GM08714 (cell line): ENCODE data around the gene TRANK1.
"Not testable (repeated sequence)": the region's sequence is repeated elsewhere in the genome, so short reads cannot be mapped to it uniquely, and the experiment has no call there.

Experiments used
- H3K4me3 ChIP-seq: fragments of 200-500 bp; sonication (Bioruptor generic); 2 replicates; pipeline ENCODE4 v1.5.1; 2014; ENCODE audit warnings: mild to moderate bottlenecking, low read length, inconsistent platforms
- ZNF274 ChIP-seq: IDR thresholded peaks from 2 replicates; pipeline ENCODE4 v1.6.1; 2012; ENCODE audit warnings: mild to moderate bottlenecking, low read depth, low read length

The TRANK1 gene

GRCh38 chr3:36942638-36943248 is 2.1 kb downstream of the TRANK1 start:
- no peak for TF ChIP-seq ZNF274

GRCh38 chr3:36941658-36942057 is 3.2 kb downstream of the TRANK1 start:
- no peak overlapping the region for H3K4me3 ChIP-seq
- no peak for TF ChIP-seq ZNF274

More at GRCh38 chr3:36942638-36943248, 2.1 kb downstream of the TRANK1 start:
- H3K4me3 ChIP-seq: no peak overlapping the region

DNA sequence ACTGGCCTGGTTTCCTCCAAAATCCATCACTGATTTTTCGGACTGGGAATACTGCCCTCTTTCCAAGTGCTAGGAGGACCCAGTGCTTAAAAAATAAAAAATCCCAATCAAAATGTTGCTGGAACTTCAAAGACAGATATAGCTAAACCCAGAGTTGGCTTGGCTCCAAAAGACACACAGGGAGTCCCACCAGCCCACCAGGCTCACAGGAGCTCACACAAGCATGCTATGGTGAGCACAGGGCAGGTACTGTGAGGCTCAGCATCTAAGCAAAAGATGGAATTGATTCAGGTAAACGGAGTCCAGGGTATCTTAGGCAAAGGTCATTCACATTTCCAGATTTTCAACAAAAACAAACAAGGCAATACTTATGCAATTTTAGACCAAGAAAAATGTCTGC is 3.7 kb downstream of the TRANK1 start:
- TF ChIP-seq ZNF274: no peak
- no peak overlapping the region for H3K4me3 ChIP-seq

DNA sequence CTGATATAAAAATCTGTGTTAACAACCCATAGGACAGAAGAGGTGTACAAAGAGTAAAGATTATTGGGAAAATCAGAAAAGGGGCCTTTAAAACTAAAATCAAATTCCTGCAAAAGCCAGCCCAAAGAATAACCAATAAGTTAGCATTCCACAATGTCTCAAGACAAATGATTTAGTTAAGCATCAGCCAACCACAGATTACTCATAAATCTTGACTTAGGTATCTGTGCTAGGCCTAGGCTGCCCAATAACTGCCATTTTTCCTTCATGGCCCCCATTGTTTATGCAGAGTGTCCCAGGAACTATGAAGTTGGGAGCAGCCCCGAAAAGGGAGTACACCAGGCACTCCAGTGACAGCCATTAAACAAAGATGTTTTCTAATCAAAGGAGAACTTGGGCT is 7.4 kb downstream of the TRANK1 start:
- no peak for TF ChIP-seq ZNF274
- no peak overlapping the region for H3K4me3 ChIP-seq

DNA sequence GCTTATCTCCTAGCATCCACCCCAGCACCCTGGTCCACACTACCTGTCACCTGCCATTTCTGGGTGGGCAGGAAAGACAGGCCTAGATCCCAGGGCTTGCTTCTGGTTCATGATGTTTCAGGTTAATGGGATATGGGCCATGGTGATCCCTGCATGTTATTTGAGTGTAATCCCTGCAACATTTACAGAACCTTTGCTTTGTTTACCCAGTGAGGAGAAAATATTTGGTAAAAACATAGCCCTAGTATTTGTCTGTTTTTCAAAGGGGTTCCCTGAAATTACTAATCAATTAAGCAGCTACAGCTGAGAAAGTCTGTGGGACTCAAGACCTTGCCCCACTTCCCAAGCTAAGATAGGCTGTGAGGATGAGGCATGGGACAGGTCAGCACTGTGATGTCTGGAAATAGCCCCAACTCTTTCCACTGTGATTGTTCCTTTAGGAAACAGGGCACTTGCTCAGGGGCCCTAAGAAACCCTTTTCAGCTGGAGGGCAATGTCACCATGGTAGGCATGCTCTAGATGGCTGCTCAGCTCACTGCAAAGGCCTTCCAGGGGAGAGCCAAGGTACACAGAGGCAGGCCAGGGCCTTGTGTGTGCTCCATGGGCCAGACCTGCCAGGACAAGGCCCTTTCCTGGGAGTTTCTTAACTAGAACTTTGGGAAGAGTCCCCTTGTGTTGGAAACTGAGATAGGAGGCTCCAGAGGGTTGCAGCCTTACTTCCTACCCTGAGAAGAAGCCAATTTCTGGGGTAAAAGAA is 11.1 kb downstream of the TRANK1 start:
- no peak for TF ChIP-seq ZNF274
- no peak overlapping the region for H3K4me3 ChIP-seq

DNA sequence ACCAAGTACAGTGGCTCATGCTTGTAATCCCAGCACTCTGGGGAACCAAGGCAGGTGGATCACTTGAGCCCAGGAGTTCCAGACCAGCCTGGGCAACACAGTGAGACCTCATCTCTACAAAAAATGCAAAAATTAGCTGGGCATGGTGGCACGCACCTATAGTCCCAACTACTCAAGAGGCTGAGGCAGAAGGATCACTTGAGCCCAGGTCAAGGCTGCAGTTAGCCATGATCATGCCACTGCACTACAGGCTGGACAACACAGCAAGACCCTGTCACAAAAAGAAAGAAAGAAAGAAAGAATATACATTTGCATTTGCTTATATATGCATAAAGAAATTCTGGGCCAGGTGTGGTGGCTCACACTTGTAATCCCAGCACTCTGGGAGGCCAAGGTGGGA is 13.4 kb downstream of the TRANK1 start:
- not testable (repeated sequence) for H3K4me3 ChIP-seq

- H3K4me3 ChIP-seq: no peak overlapping the region
- TF ChIP-seq ZNF274: no peak
Observed at GRCh38 chr3:36928220-36928619, 16.6 kb downstream of the TRANK1 start.

GRCh38 chr3:36926292-36926897 is 18.5 kb downstream of the TRANK1 start:
- TF ChIP-seq ZNF274: no peak
- no peak overlapping the region for H3K4me3 ChIP-seq

DNA sequence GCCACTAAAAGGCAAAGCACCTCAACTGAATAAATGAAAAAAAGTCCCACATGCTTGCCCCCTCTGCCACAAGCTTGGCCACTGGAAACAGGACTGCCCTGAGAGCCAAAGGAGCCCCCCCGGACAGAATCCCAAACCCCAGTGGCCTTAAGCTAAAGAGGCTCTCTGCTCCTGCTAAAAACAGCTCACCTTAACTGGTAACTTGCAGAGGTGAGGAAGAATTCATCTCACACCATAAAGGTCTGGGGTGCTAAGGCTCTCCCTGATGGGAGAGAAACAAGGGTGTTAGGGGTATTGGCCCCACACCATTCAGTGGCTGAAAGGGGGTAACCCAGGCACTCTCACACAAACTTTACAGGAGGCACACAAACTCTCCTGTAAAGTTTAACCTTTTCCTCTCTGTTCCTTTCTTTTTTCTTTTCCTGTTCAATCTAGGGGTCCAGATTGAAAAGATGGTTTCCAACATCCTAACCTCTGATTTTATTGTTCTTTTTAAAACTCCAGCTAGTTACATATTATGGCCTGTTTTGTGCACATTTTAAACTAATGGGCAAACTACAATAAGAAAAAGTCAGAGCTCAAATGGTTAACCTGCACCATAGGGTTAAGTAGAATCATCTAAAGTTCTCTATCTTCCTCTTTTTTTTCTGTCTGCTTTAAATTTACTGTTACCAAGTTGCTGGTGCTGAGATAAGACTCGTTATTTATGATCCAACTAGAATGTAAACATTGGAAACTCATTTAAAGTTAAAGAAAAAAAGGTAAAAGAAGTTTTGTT is 19.9 kb downstream of the TRANK1 start:
- no peak overlapping the region for H3K4me3 ChIP-seq
- TF ChIP-seq ZNF274: no peak

DNA sequence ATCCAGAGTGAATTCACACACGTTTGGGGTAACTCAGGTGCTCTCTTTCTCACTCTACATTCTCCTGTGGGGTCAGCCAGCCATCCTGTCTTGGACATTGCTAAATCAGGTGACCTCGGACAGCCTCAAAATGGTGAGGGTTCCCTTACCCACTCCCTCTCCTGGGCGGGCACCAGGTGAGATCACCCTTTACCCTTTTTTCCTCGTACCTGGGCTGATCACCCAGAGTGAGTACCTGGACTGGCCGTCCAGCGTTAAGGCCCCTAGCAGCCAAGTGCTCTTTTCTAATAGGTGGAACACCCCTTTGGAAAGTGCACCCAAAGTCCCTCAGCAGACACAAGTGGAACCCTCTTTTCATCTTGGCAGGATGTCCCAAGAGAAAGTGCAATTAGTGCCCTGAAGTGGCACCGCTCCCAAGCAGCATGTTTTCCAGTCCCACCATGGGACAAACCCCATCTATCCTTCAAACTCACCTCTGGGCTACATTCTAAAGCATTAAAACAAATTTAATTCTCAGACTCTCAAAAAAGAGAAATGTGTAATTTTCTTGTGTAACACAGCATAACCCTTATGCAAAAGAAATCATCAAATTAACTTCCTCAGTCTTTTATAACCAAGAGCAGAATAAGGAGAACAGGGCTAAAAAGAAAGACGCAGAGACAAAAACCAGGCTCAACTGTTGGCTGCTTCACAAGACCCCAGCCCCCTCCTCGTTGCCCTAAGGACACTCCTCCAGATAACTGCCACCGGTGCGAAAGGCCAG is 20.7 kb downstream of the TRANK1 start:
- no peak for TF ChIP-seq ZNF274
- H3K4me3 ChIP-seq: no peak overlapping the region

GRCh38 chr3:36923523-36923943 is 21.3 kb downstream of the TRANK1 start:
- no peak overlapping the region for H3K4me3 ChIP-seq
- no peak for TF ChIP-seq ZNF274

- no peak overlapping the region for H3K4me3 ChIP-seq
- TF ChIP-seq ZNF274: no peak
Observed at GRCh38 chr3:36920884-36921567, 23.8 kb downstream of the TRANK1 start.

DNA sequence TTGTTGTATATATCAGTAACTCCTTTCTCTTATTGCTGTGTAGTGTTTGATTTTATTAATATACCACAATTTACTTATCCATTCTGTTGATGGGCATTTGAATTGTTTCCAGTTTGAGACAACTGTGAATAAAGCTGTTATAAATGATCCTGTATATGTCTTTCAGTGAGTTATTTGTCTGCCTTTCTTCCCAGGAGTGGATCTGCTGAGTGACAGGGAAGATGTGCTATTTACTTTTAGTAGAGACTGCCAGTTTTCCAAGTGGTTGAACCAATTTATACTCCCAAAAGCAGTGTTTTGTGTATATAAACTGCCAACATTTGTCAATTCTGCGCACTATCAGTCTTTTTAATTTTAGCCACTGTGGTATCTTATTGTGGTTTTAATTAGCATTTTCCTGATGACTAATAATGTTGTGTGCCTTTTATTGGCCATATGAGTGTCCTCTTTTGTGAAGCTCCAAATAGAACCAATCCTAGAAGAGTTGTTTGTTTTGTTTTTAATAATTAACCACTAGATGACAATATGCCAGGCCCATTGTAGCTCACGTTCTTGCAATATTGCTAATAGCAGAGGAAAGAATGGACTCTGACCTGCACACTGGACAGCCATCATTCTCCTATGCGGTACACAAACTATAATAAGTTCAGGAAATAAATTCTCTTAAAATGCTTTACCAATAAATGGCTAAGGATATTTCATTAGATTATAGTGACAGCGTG is 25.3 kb downstream of the TRANK1 start:
- no peak overlapping the region for H3K4me3 ChIP-seq
- TF ChIP-seq ZNF274: no peak

- no peak overlapping the region for H3K4me3 ChIP-seq
- no peak for TF ChIP-seq ZNF274
Observed at GRCh38 chr3:36918050-36918449, 26.8 kb downstream of the TRANK1 start.
